Heart right ventricle (tissue), 16 donors: ENCODE measurements around the gene TMEM233. TPM values are rescaled to one million over a fixed set of nuclear protein-coding genes. Genes with fewer than 3 reads are reported as not detected.

Experiments
- ATAC-seq, 8 donors: fragments of 200-7000 bp; cut with Tn5 transposase; one replicate each; pipeline ENCODE4 v1.9.1; 2020; ENCODE audit warnings: mild to moderate bottlenecking in 8 of 8, moderate library complexity in 8 of 8, moderate number of reproducible peaks in 1 of 8
- DNase-seq, 2 donors: peaks; one replicate each; pipeline ENCODE4 v3.0.0-alpha.2; 2020
- H3K27ac ChIP-seq, 10 donors: fragments of 200-600 bp; sonication (generic) in 2 of 10; one replicate each; pipeline versions ENCODE4 v1.5.0 to v1.8.0; 2020 to 2022; ENCODE audit warnings: mild to moderate bottlenecking in 3 of 10
- H3K27me3 ChIP-seq, 7 donors: fragments of 200-600 bp; one replicate each; pipeline ENCODE4 v1.8.0; 2021 to 2022; ENCODE audit warnings: mild to moderate bottlenecking in 2 of 7
- H3K36me3 ChIP-seq, 9 donors: fragments of 200-600 bp; sonication (generic) in 1 of 9; one replicate each; pipeline versions ENCODE4 v1.5.0 to v1.8.0; 2020 to 2022; ENCODE audit warnings: mild to moderate bottlenecking in 2 of 9
- H3K4me1 ChIP-seq, 9 donors: fragments of 200-600 bp; sonication (generic) in 1 of 9; one replicate each; pipeline versions ENCODE4 v1.5.0 to v1.8.0; 2020 to 2022; ENCODE audit warnings: mild to moderate bottlenecking in 4 of 9
- H3K4me3 ChIP-seq, 10 donors: fragments of 200-600 bp; sonication (generic) in 2 of 10; one replicate each; pipeline versions ENCODE4 v1.5.0 to v1.8.0; 2020 to 2022; ENCODE audit warnings: mild to moderate bottlenecking in 7 of 10, moderate library complexity in 2 of 10
- H3K9me3 ChIP-seq, 11 donors: fragments of 200-600 bp in 10 of 11; sonication (generic) in 2 of 11; one replicate each; pipeline versions ENCODE4 v1.5.0 to v1.8.0; 2013 to 2022; ENCODE audit warnings: mild to moderate bottlenecking in 2 of 11, control low read depth in 1 of 11, moderate library complexity in 1 of 11
- WGBS, 2 donors: extraction: QIAGEN DNeasy Blood & Tissue Kit; methylation state at CpG; one replicate each; pipeline ENCODE4 v1.1.7; 2013; ENCODE audit warnings: inconsistent platforms in 1 of 2; 5-methylcytosine and 5-hydroxymethylcytosine counted together
- intact Hi-C, 10 donors: fragments of 100-400 bp; cut with DNase I; formaldehyde crosslinking; loops; one replicate each; pipeline versions ENCODE4 v1.11.1 to v1.14.2; 2022
- polyA plus RNA-seq, 2 donors: library from polyadenylated mRNA; stranded (reverse); fragments of 200-250 nt; gene quantifications; one replicate each; pipeline ENCODE4 v1.2.3, GENCODE V29; 2013
- total RNA-seq, 10 donors: library from RNA; stranded (reverse); fragmentation: NEBNext Ultra II Directional in 3 of 10; extraction: Animal tissue kit (Norgen Biotek cat#: 25700) in 3 of 10; gene quantifications; one replicate each; pipeline versions ENCODE4 v1.2.1 to v1.2.4, GENCODE V29; 2021 to 2023
- TF ChIP-seq, protein P1 (sequence below), 9 donors: fragments of 200-600 bp; sonication (generic) in 2 of 9; IDR thresholded peaks; one replicate each; pipeline versions ENCODE4 v1.5.0 to v1.8.0; 2021 to 2022; ENCODE audit warnings: antibody characterized with exemption in 9 of 9, mild to moderate bottlenecking in 5 of 9, moderate library complexity in 1 of 9
- donor health status: Arrhythmogenic right ventricular cardiomyopathy.
- donor health status: ischemic (EF 13 %, LVEDD 7.1; RV severe dilation, severe dysfunction).
- donor health status: healthy with polysubstance abuse.
- donor health status: DM: no; HTN: yes; CAD: no.
- donor health status: DM: no; HTN: no; CAD: no.
- donor health status: ischemic (EF 25% LVEDD 6.9; RV normal size, moderate dysfunction).
- donor health status: ischemic (EF 25% LVEDD 5.7; RV mildly dilated, moderate dysfunction).
- donor health status: healthy.
- donor health status: DM: yes; HTN: yes; CAD: no.
- donor health status: Ischemic cardiomyopathy.
- donor health status: ischemic (EF 35%, LVEDD 5.7; RV mildly dilated, moderate dysfunction).
- donor health status: nonischemic (EF 11% LVEDD 7.7; RV severe dilation, severe dysfunction).
- donor health status: DM: yes; HTN: yes; CAD: no.
- donor health status: PGD.
- donor health status: ischemic (EF 29% LVEDD 5.4; RV normal size, mild dysfunction).
- donor health status: nonischemic (EF 23%, LVEDD 6.1; RV moderate dilation, normal function).

TMEM233 gene
- total and polyA plus RNA-seq, 12 donors = 0.10 to 0.92 (median 0.49) TPM; not detected in 1

- TF ChIP-seq, protein P1, sequence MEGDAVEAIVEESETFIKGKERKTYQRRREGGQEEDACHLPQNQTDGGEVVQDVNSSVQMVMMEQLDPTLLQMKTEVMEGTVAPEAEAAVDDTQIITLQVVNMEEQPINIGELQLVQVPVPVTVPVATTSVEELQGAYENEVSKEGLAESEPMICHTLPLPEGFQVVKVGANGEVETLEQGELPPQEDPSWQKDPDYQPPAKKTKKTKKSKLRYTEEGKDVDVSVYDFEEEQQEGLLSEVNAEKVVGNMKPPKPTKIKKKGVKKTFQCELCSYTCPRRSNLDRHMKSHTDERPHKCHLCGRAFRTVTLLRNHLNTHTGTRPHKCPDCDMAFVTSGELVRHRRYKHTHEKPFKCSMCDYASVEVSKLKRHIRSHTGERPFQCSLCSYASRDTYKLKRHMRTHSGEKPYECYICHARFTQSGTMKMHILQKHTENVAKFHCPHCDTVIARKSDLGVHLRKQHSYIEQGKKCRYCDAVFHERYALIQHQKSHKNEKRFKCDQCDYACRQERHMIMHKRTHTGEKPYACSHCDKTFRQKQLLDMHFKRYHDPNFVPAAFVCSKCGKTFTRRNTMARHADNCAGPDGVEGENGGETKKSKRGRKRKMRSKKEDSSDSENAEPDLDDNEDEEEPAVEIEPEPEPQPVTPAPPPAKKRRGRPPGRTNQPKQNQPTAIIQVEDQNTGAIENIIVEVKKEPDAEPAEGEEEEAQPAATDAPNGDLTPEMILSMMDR (IDR thresholded peaks at IDR 0.05) = no peak
- intact Hi-C loops = no loop called here
- H3K27me3 ChIP-seq = no peaks in the 10 kb centered on the region
- peaks cover 0 to 50% (median 38%) of the 10 kb centered on the region in 9 donors for H3K36me3 ChIP-seq
- H3K9me3 ChIP-seq = no peaks in the 10 kb centered on the region
- peaks cover 0 to 61% (median 19%) of the 10 kb centered on the region in 9 donors for H3K4me1 ChIP-seq
- H3K4me3 ChIP-seq = no peak overlapping the region
- 63 to 72% methylated on average over 3 of the region's 3 CpGs for WGBS, 2 donors
- peak overlapping the region in 6 of 10 donors; percentile 9 to 62 (median 19) for H3K27ac ChIP-seq
- DNase-seq (no peak), ATAC-seq (peak in 2 of 8 donors; percentile 51 to 71)
Measured at GRCh38 chr12:119682639-119683252, 89.2 kb downstream of the TMEM233 start.

DNA sequence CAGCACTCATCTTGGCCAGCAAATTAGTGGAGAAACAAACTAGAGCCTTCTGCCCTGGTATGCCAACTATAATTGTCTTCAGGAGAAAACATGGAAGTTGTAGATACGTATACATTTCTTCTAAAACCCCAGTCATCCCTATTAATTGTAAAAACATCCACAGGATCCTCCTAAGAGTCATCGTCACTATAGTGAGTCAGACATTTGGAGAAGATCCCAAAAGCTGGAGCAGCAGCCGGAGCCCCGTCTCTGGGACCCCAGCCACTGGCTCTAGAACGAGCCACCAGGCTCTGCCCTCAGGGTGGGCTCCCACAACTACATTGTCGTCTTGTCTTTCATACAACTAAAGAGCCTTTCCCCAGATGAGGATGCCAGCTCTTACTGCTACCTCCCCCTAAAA is 89.8 kb downstream of the TMEM233 start:
- H3K36me3 ChIP-seq = peaks cover 0 to 49% (median 31%) of the 10 kb centered on the region in 9 donors
- no peaks in the 10 kb centered on the region for H3K27me3 ChIP-seq
- WGBS, 2 donors = 73 to 76% methylated on average over 6 of the region's 6 CpGs
- H3K4me3 ChIP-seq = no peak overlapping the region
- H3K4me1 ChIP-seq = peaks cover 0 to 62% (median 19%) of the 10 kb centered on the region in 9 donors
- peak overlapping the region in 1 of 10 donors; percentile 42 for H3K27ac ChIP-seq
- DNase-seq (no peak), ATAC-seq (no peak)
- intact Hi-C loops = no loop called here
- TF ChIP-seq, protein P1 (IDR thresholded peaks at IDR 0.05) = no peak
- no peaks in the 10 kb centered on the region for H3K9me3 ChIP-seq

DNA sequence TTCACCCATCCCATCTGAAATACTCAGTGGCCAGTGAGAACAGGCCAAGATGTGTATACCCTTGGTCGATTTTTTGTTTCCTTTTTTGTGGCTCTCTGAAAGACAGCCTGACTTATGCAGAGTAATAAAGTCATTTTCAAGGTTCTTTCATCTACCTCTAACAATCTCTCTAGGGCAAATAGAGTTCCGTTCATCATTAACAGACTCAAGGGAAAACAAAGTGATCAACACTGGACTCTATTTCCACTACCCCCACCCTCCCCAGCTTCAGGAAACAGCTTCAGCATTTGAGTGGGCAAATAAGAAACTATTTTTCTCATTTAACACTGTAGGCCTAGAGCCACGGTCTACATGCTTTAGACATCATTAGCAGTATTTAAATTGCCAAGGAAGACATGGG is 90.2 kb downstream of the TMEM233 start:
- Histone ChIP-seq H3K9me3 (no peaks in the 10 kb centered on the region), H3K27me3 (no peaks in the 10 kb centered on the region), H3K36me3 (peaks cover 0 to 45% (median 27%) of the 10 kb centered on the region in 9 donors), H3K4me3 (no peak overlapping the region), H3K4me1 (peaks cover 0 to 58% (median 19%) of the 10 kb centered on the region in 9 donors), H3K27ac (peak overlapping the region in 2 of 10 donors; percentile 22 to 42)
- TF ChIP-seq, protein P1 (IDR thresholded peaks at IDR 0.05) = no peak
- intact Hi-C loops = no loop called here
- 82 to 84% methylated on average over 3 of the region's 3 CpGs for WGBS, 2 donors
- ATAC-seq = no peak
- DNase-seq = no peak

GRCh38 chr12:119684711-119685369 is 91.3 kb downstream of the TMEM233 start:
- Histone ChIP-seq H3K27me3 (no peaks in the 10 kb centered on the region), H3K4me1 (peaks cover 0 to 48% (median 19%) of the 10 kb centered on the region in 9 donors), H3K36me3 (peaks cover 0 to 35% (median 18%) of the 10 kb centered on the region in 9 donors), H3K27ac (peak overlapping the region in 2 of 10 donors; percentile 24 to 42), H3K9me3 (no peaks in the 10 kb centered on the region), H3K4me3 (no peak overlapping the region)
- ATAC-seq = no peak
- intact Hi-C loops = no loop called here
- DNase-seq = no peak
- TF ChIP-seq, protein P1 (IDR thresholded peaks at IDR 0.05) = no peak
- WGBS, 2 donors = 65 to 76% methylated on average over 10 of the region's 10 CpGs
